Suppressor macrophage treated with lipopolysaccharide for 1 hour (primary cell): Measurements from ENCODE around the gene NRDC.
"Not testable (repeated sequence)": the region's sequence is repeated elsewhere in the genome, so short reads cannot be mapped to it uniquely, and the experiment has no call there.

ENCODE experiments used
- DNase-seq, 3 donors: peaks; one replicate each; pipeline ENCODE4 v3.0.0-alpha.2; 2020 to 2022

NRDC gene

GRCh38 chr1:51878616-51879336 lies at the start of gene NRDC:
TSS of gene NRDC (minus strand) at chr1:51878727. CDS start at chr1:51878615, 112 bp downstream.
- peak; percentile 100 for DNase-seq

- no peak for DNase-seq
Measured at GRCh38 chr1:51927029-51927428, 48.5 kb upstream of the NRDC start.

GRCh38 chr1:51926171-51926812 lies 47.8 kb upstream of the NRDC start:
- peak in 1 of 3 donors; percentile 8 for DNase-seq

GRCh38 chr1:51924455-51924854 lies 45.9 kb upstream of the NRDC start:
- DNase-seq: no peak

- no peak for DNase-seq
Measured at GRCh38 chr1:51922040-51922439, 43.5 kb upstream of the NRDC start.

- no peak for DNase-seq
Measured at GRCh38 chr1:51920130-51920529, 41.6 kb upstream of the NRDC start.

- no peak for DNase-seq
Measured at GRCh38 chr1:51919684-51920083, 41.2 kb upstream of the NRDC start.

GRCh38 chr1:51916587-51917405 lies 38.3 kb upstream of the NRDC start:
- no peak for DNase-seq

GRCh38 chr1:51915951-51916350 lies 37.4 kb upstream of the NRDC start:
- no peak for DNase-seq

- no peak for DNase-seq
Measured at GRCh38 chr1:51912881-51913280, 34.4 kb upstream of the NRDC start.

- no peak for DNase-seq
Measured at GRCh38 chr1:51910221-51911000, 31.9 kb upstream of the NRDC start.

- DNase-seq: no peak
Measured at GRCh38 chr1:51908499-51908898, 30.0 kb upstream of the NRDC start.

- peak in 1 of 3 donors; percentile 7 for DNase-seq
Measured at GRCh38 chr1:51907079-51907702, 28.7 kb upstream of the NRDC start.

GRCh38 chr1:51906306-51907078 lies 28.0 kb upstream of the NRDC start:
- no peak for DNase-seq

GRCh38 chr1:51902456-51902855 lies 23.9 kb upstream of the NRDC start:
- no peak for DNase-seq

- DNase-seq: no peak
Measured at GRCh38 chr1:51901151-51901550, 22.6 kb upstream of the NRDC start.

GRCh38 chr1:51899022-51899421 lies 20.5 kb upstream of the NRDC start:
- DNase-seq: no peak

GRCh38 chr1:51898090-51898734 lies 19.7 kb upstream of the NRDC start:
- no peak for DNase-seq

GRCh38 chr1:51897699-51898031 lies 19.1 kb upstream of the NRDC start:
- no peak for DNase-seq

- not testable (repeated sequence) for DNase-seq
Measured at GRCh38 chr1:51894748-51895147, 16.2 kb upstream of the NRDC start.

- no peak for DNase-seq
Measured at GRCh38 chr1:51878308-51878615, 265 bp downstream of the NRDC start.
